Left forelimb (tissue), 1 donor: Measurements from ENCODE around the gene IRF2BPL.

ENCODE experiments used
- DNase-seq: peaks from one replicate; pipeline ENCODE4 v3.0.0-alpha.2; 2018; ENCODE audit warnings: low spot score

Gene IRF2BPL

GRCh38 chr14:77028384-77029231 lies at the start of gene IRF2BPL:
IRF2BPL (minus strand) TSS chr14:77028708; CDS start chr14:77027792, 916 bp downstream.
- DNase-seq: peak; percentile 100

GRCh38 chr14:77077040-77077439 lies 48.5 kb upstream of the IRF2BPL start:
- DNase-seq: no peak

GRCh38 chr14:77076113-77076631 lies 47.7 kb upstream of the IRF2BPL start:
- no peak for DNase-seq

GRCh38 chr14:77074969-77075368 lies 46.5 kb upstream of the IRF2BPL start:
- no peak for DNase-seq

- no peak for DNase-seq
Observed at GRCh38 chr14:77071938-77072388, 43.5 kb upstream of the IRF2BPL start.

GRCh38 chr14:77069551-77069950 lies 41.0 kb upstream of the IRF2BPL start:
- no peak for DNase-seq

- DNase-seq: no peak
Observed at GRCh38 chr14:77068517-77069200, 40.2 kb upstream of the IRF2BPL start.

- no peak for DNase-seq
Observed at GRCh38 chr14:77067632-77068516, 39.4 kb upstream of the IRF2BPL start.

GRCh38 chr14:77066578-77067172 lies 38.2 kb upstream of the IRF2BPL start:
- no peak for DNase-seq

GRCh38 chr14:77065851-77066577 lies 37.5 kb upstream of the IRF2BPL start:
- no peak for DNase-seq

GRCh38 chr14:77064521-77065178 lies 36.1 kb upstream of the IRF2BPL start:
- no peak for DNase-seq

- no peak for DNase-seq
Observed at GRCh38 chr14:77063571-77064171, 35.2 kb upstream of the IRF2BPL start.

GRCh38 chr14:77062261-77062660 lies 33.8 kb upstream of the IRF2BPL start:
- DNase-seq: no peak

- DNase-seq: no peak
Observed at GRCh38 chr14:77061630-77062257, 33.2 kb upstream of the IRF2BPL start.

GRCh38 chr14:77059276-77059915 lies 30.9 kb upstream of the IRF2BPL start:
- DNase-seq: no peak

GRCh38 chr14:77058785-77059184 lies 30.3 kb upstream of the IRF2BPL start:
- no peak for DNase-seq

- no peak for DNase-seq
Observed at GRCh38 chr14:77058117-77058516, 29.6 kb upstream of the IRF2BPL start.

- no peak for DNase-seq
Observed at GRCh38 chr14:77055981-77056380, 27.5 kb upstream of the IRF2BPL start.

GRCh38 chr14:77055306-77055705 lies 26.8 kb upstream of the IRF2BPL start:
- no peak for DNase-seq
